HepG2 (cell line): ENCODE measurements around the gene TUBGCP5. TPM values are rescaled to one million over a fixed set of nuclear protein-coding genes. Genes with fewer than 3 reads are reported as not detected.

Experiments used
- BORCS8-MEF2B ChIP-seq: sonication (generic); formaldehyde crosslinking; IDR thresholded peaks from 2 replicates; pipeline ENCODE4 v1.8.0; 2022; ENCODE audit warnings: mild to moderate bottlenecking, missing genetic modification reagents
- CHD2 ChIP-seq: IDR thresholded peaks from 2 replicates; pipeline ENCODE4 v1.6.1; 2011; ENCODE audit warnings: low read depth, low read length, improper control_type of control experiment
- EZH2 ChIP-seq: conservative IDR thresholded peaks from 2 replicates; pipeline ENCODE4 v1.6.1; 2012; ENCODE audit warnings: mild to moderate bottlenecking, low read depth, low read length, moderate library complexity
- GMEB2 ChIP-seq: IDR thresholded peaks from 2 replicates; pipeline ENCODE4 v1.6.1; 2016; ENCODE audit warnings: missing biosample characterization, missing genetic modification reagents, low read depth
- HNF1B ChIP-seq: sonication (generic); formaldehyde crosslinking; IDR thresholded peaks from 2 replicates; pipeline ENCODE4 v1.5.1; 2020; ENCODE audit warnings: mild to moderate bottlenecking, moderate library complexity, missing genetic modification reagents
- IRF1 ChIP-seq: sonication (generic); formaldehyde crosslinking; IDR thresholded peaks from 2 replicates; pipeline ENCODE4 v1.4.0; 2020; ENCODE audit warnings: low read depth, mild to moderate bottlenecking, missing genetic modification reagents
- KLF9 ChIP-seq: IDR thresholded peaks from 2 replicates; pipeline ENCODE4 v1.6.1; 2016; ENCODE audit warnings: low read depth
- MAFK ChIP-seq, 2 experiments: IDR thresholded peaks in 1 of 2; conservative IDR thresholded peaks in 1 of 2; 2 replicates each; pipeline ENCODE4 v1.6.1; 2011; ENCODE audit warnings: improper control_type of control experiment in 2 of 2, low read length in 2 of 2
- MBD4 ChIP-seq: IDR thresholded peaks from 2 replicates; pipeline ENCODE4 v1.6.1; 2012; ENCODE audit warnings: low read length, inconsistent platforms, borderline replicate concordance
- NFIC ChIP-seq: IDR thresholded peaks from 2 replicates; pipeline ENCODE4 v1.6.1; 2012; ENCODE audit warnings: mild to moderate bottlenecking, low read length, inconsistent platforms
- NR2C2 ChIP-seq: sonication (generic); formaldehyde crosslinking; IDR thresholded peaks from 2 replicates; pipeline ENCODE4 v1.4.0; 2020; ENCODE audit warnings: missing genetic modification reagents, mild to moderate bottlenecking, moderate library complexity, borderline replicate concordance
- PAX8 ChIP-seq: sonication (generic); formaldehyde crosslinking; IDR thresholded peaks from 2 replicates; pipeline ENCODE4 v1.8.0; 2022; ENCODE audit warnings: mild to moderate bottlenecking, missing genetic modification reagents, borderline replicate concordance
- SMAD9 ChIP-seq: sonication (generic); formaldehyde crosslinking; IDR thresholded peaks from 2 replicates; pipeline ENCODE4 v1.5.1; 2020; ENCODE audit warnings: mild to moderate bottlenecking, missing genetic modification reagents
- ZHX2 ChIP-seq, 2 experiments: sonication (generic) in 1 of 2; formaldehyde crosslinking in 1 of 2; IDR thresholded peaks; 2 replicates each; pipeline versions ENCODE4 v1.6.1 to v1.9.0; 2014 to 2022; ENCODE audit warnings: antibody characterized with exemption in 1 of 2, borderline replicate concordance in 1 of 2, inconsistent platforms in 1 of 2, low read depth in 1 of 2, missing genetic modification reagents in 1 of 2
- ZNF331 ChIP-seq: sonication (generic); formaldehyde crosslinking; IDR thresholded peaks from 2 replicates; pipeline ENCODE4 v1.4.0; 2020; ENCODE audit warnings: missing genetic modification reagents
- ZNF543 ChIP-seq: sonication (generic); formaldehyde crosslinking; IDR thresholded peaks from 2 replicates; pipeline ENCODE4 v1.4.0; 2020; ENCODE audit warnings: mild to moderate bottlenecking, missing genetic modification reagents
- ZNF619 ChIP-seq: sonication (generic); formaldehyde crosslinking; IDR thresholded peaks from 2 replicates; pipeline ENCODE4 v1.4.0; 2020; ENCODE audit warnings: mild to moderate bottlenecking, missing genetic modification reagents
- ZNF703 ChIP-seq: sonication (generic); formaldehyde crosslinking; IDR thresholded peaks from 2 replicates; pipeline ENCODE4 v1.5.1; 2020; ENCODE audit warnings: missing genetic modification reagents, mild to moderate bottlenecking, moderate library complexity, borderline replicate concordance
- ZNF83 ChIP-seq: sonication (generic); formaldehyde crosslinking; IDR thresholded peaks from 2 replicates; pipeline ENCODE4 v1.4.0; 2020; ENCODE audit warnings: missing genetic modification reagents, mild to moderate bottlenecking, borderline replicate concordance
- polyA plus RNA-seq, 8 experiments: library from polyadenylated mRNA; depleted of rRNA in 3 of 8; stranded (reverse) in 7 of 8; unstranded in 1 of 8; fragments of >200 nt; fragmentation: Illumina TruSeq in 4 of 8; extraction: Trizol in 4 of 8; gene quantifications; 2 replicates each; pipeline versions ENCODE4 v1.2.1 to v1.2.3, GENCODE V29; 2011 to 2016; ENCODE audit warnings: low read depth in 4 of 8, missing spikeins in 1 of 8, mixed read lengths in 1 of 8; ENCODE audit not compliant: insufficient read depth in 1 of 8
- total RNA-seq, 5 experiments: library from RNA; depleted of rRNA; stranded (reverse); fragments of >200 nt; fragmentation: Illumina TruSeq; extraction: Trizol; gene quantifications; 2 replicates each; pipeline ENCODE4 v1.2.3, GENCODE V29; 2016; ENCODE audit warnings: low read depth in 1 of 5

The TUBGCP5 gene
- total and polyA plus RNA-seq, 2 of the 13 experiments (the other 11 are each of a cell fraction or from before 2014, with no cell fraction given) = 7.2 to 25.0 TPM

GRCh38 chr15:23039143-23039916, at the start of gene TUBGCP5 (continued):
- TF ChIP-seq ZNF331 = no peak; the same call in 1 of the 2 replicates
- TF ChIP-seq ZNF703 (CRISPR knock-in tag) = peak; percentile 40; the same call in 1 of the 2 replicates
- TF ChIP-seq MAFK (conservative IDR thresholded peaks at IDR 0.05 in 1 of 2, IDR thresholded peaks at IDR 0.05 in 1 of 2; ENCODE audit: low read length in 2 of 2) = peak in 1 of 2 experiments; percentile 14; a peak in 1 of 4 replicates
- TF ChIP-seq ZHX2 (IDR thresholded peaks at IDR 0.05; ENCODE audit: low read depth) = peak; percentile 64; the same call in 1 of the 2 replicates
- TF ChIP-seq ZHX2 (CRISPR knock-in tag; IDR thresholded peaks at IDR 0.05; ENCODE audit: borderline replicate concordance) = peak; percentile 35; the same call in 1 of the 2 replicates
- TF ChIP-seq MBD4 = no peak
- 0 out of 2 replicates have a peak, but pooled peaks have one; percentile 65 for TF ChIP-seq SMAD9 (CRISPR knock-in tag)
- no peak for TF ChIP-seq NFIC
- TF ChIP-seq EZH2 = no peak
- peak; percentile 47; the same call in 1 of the 2 replicates for TF ChIP-seq ZNF543 (CRISPR knock-in tag)
- TF ChIP-seq ZNF83 (CRISPR knock-in tag) = no peak
- peak; percentile 99 for TF ChIP-seq CHD2
- no peak for TF ChIP-seq ZNF619 (CRISPR knock-in tag)
- TF ChIP-seq KLF9 (CRISPR knock-in tag) = no peak
- TF ChIP-seq BORCS8-MEF2B = no peak
- peak; percentile 23; the same call in 1 of the 2 replicates for TF ChIP-seq NR2C2
- TF ChIP-seq IRF1 (CRISPR knock-in tag) = no peak
- TF ChIP-seq GMEB2 (CRISPR knock-in tag) = no peak
- 0 out of 2 replicates have a peak, but pooled peaks have one; percentile 46 for TF ChIP-seq PAX8 (CRISPR knock-in tag)
- peak; percentile 85 for TF ChIP-seq HNF1B
